Hematopoietic multipotent progenitor cell treated with erythropoietin and hydrocortisone succinate and interleukin-3 and kit ligand, for 6 days (in vitro differentiated cells): ENCODE data around the gene DCAF11.
A peak's percentile ranks its signal among the peaks of the same experiment; 100 is the strongest.
"Not testable (repeated sequence)": the region's sequence is repeated elsewhere in the genome, so short reads cannot be mapped to it uniquely, and the experiment has no call there.

Experiments used
- DNase-seq: peaks from one replicate; pipeline ENCODE4 v3.0.0-alpha.2; 2015

DCAF11 gene

GRCh38 chr14:24098229-24098926, 16.2 kb upstream of the DCAF11 start:
- DNase-seq: no peak

- DNase-seq: no peak
Measured at GRCh38 chr14:24098927-24099813, 15.4 kb upstream of the DCAF11 start.

GRCh38 chr14:24100197-24100981, 14.2 kb upstream of the DCAF11 start:
- DNase-seq: no peak

DNA sequence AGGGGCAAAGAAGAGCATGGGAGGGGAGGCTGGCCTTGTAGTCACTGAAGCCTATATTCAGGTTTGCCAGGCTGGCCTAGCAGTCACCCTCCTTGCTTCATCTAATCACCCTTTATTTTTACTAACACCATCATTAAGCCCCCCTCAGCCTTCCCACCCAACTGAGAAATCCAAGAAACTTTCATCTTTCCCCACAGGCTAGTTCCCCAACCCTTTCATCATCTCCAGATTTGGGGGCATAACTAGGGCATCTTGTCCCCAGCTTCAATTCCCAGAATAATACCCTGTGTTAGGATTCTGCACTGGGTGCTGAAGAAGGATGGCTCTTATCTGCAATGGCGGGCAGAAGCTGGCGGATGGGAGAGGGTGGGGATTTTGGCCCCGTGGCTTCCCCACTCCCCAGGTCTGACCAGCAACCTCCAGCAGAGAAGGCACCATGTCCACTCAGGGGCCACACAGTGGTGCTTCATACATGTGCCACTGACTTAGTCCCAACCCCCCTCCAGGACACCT, 13.5 kb upstream of the DCAF11 start:
- DNase-seq: no peak

DNA sequence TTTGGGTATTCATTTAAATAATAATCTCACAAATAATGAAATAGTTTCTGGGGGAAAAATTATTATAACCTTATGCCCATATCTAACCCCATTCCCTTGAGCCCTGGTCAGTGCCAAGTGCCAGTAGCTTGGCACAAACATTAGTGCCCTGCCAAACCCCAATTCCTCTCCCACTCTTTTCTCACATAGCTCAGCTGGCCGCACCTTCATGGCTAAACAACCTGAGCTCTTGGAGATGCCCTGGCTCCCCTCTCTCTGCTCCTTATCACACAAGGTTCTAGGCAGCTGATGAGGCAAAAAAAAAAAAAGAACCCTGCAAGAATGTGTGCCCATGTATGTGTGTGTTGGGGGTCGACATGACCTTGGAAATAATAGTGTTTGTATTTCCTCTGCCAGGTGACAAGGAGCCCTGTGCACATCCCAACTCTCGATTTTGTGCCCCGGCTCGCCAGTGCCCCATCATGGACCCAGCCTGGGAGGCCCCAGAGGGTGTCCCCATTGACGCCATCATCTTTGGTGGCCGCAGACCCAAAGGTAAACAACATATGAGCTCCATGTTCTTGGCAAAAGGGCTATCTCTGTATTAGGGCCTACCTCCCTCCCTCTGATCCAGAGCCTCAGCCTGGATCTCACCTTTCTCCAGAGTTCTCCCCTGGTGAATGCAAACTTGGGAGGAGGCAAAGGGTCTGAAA, 12.1 kb upstream of the DCAF11 start:
- no peak for DNase-seq

GRCh38 chr14:24103451-24103850, 11.1 kb upstream of the DCAF11 start:
- no peak for DNase-seq

- DNase-seq: not testable (repeated sequence)
Measured at GRCh38 chr14:24105609-24106239, 8.9 kb upstream of the DCAF11 start.

DNA sequence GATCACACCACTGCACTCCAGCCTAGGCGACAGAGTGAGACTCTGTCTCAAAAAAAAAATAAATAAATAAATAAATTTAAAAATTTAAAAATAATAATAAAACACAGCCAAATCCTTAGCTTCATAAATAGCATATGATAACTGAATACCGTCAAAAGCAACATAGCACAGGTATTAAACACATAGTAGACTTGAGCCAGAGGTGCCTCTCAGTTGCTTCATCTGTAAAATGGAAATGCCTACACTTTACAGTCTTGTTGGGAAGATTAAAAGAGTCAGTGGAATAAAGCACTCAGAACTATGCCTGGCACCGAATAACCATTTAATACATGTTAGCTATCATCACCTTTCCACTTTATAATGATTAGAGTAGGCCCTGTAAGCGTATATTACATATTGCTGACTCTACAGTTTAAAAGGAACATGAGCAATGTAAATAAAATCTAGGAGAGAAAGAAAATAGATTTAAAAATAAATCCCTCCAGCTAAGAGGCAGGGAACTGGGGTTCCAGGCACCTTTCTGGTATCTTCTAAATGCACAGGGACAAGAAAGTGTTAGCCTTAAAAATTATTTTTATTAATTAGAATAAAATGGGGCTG, 7.8 kb upstream of the DCAF11 start:
- DNase-seq: no peak

- no peak for DNase-seq
Measured at GRCh38 chr14:24108336-24108874, 6.2 kb upstream of the DCAF11 start.

- DNase-seq: no peak
Measured at GRCh38 chr14:24110060-24110459, 4.5 kb upstream of the DCAF11 start.

- no peak for DNase-seq
Measured at GRCh38 chr14:24110523-24110922, 4.1 kb upstream of the DCAF11 start.

DNA sequence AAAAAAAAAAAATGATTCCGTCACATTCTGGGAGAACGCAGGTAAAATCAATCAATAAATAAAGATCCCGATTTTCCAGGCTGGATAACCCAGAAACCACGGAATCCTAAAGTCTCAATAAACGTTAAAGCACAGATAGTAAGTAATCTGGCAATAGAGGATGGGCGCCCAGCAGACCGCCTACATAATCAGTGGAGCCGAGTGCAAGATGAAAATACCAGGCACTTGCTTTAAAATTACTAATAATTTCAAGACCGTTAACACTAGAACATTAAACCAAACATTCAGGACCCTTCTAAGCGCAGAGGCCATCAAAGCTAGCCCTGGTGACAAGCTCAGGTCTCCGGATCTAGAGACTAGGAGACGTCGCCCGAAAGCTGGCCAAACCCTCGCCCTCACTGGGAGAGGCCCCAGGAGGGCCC, 1.2 kb upstream of the DCAF11 start:
- DNase-seq: no peak

GRCh38 chr14:24113801-24114531, 611 bp upstream of the DCAF11 start:
- peak; percentile 95 for DNase-seq

- DNase-seq: no peak
Measured at GRCh38 chr14:24115422-24116127, 998 bp downstream of the DCAF11 start.

- DNase-seq: no peak
Measured at GRCh38 chr14:24116128-24116814, 1.7 kb downstream of the DCAF11 start.

- DNase-seq: no peak
Measured at GRCh38 chr14:24117179-24117578, 2.6 kb downstream of the DCAF11 start.

DNA sequence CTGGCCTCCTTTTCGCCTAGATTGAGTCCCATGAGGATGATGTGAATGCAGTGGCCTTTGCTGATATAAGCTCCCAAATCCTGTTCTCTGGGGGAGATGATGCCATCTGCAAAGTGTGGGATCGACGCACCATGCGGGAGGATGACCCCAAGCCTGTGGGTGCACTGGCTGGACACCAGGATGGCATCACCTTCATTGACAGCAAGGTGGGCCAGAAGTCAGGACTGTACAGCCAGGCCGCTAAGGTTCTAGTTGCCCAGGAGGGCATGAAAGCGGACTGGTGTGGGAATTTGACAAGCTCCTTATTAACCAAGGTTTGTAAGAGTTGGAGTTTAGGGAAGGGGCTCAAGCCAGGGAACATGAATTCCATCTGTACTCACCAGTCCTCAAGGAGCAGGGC, 5.1 kb downstream of the DCAF11 start:
- DNase-seq: no peak

DNA sequence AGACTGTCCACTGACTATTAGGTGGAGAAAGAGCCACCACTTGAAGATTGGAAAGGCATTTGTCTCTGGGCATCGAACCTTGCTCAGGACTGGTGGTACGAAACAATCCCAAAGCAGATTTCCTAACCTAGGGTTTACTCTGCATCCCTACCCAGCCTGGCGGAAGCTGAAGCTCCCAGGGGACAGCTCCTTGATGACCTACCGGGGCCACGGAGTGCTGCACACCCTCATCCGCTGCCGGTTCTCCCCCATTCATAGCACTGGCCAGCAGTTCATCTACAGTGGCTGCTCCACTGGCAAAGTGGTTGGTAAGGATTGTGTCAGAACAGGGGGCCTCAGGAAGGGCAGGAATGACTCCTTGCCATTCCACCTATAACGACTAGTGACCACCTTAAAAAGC, 6.6 kb downstream of the DCAF11 start:
- DNase-seq: no peak

DNA sequence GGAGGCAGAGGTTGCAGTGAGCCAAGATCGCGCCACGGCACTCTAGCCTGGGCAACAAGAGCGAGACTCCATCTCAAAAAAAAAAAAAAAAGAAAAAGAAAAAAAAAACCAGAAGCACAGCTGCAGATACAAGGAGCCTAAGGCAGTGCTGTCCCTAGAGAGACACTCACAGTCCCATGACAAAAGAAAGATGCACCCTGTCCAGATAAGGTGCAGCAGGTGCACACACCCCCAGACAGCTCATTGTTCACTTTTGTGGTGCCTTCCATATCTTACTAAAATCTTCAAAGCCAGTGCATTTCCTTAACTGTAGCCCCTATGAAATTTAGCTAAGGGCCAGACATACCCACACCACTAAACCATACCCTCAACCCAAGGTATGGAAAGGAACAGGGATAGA, 7.8 kb downstream of the DCAF11 start:
- DNase-seq: peak; percentile 59
